Measurements from ENCODE around the gene SLAMF6. TPM values are rescaled to one million over a fixed set of nuclear protein-coding genes. Genes with fewer than 3 reads are reported as not detected.

Gene SLAMF6
- total and polyA plus RNA-seq, 4 donors: 0.76 to 1.2 (median 0.92) TPM

GRCh38 chr1:160455153-160455517, 67.9 kb downstream of the SLAMF6 start:
- no peaks in the 10 kb centered on the region for H3K36me3 ChIP-seq (ENCODE audit: control insufficient read depth in 4 of 4, insufficient read depth in 3 of 4, low read depth in 1 of 4, low read length in 3 of 4)
- H3K9ac ChIP-seq (ENCODE audit: low read depth in 1 of 2, low read length in 2 of 2): no peak overlapping the region
- no peaks in the 10 kb centered on the region for H3K4me1 ChIP-seq (ENCODE audit: control insufficient read depth in 4 of 4, insufficient read depth in 4 of 4, low read length in 3 of 4)
- H3K9me3 ChIP-seq (ENCODE audit: control insufficient read depth in 4 of 4, low read length in 3 of 4): no peaks in the 10 kb centered on the region
- WGBS: 87% methylated on average over 1 of the region's 1 CpG
- H3K27me3 ChIP-seq (ENCODE audit: control insufficient read depth in 4 of 4, insufficient read depth in 4 of 4, low read length in 3 of 4): no peaks in the 10 kb centered on the region
- no peak overlapping the region for H3K27ac ChIP-seq (ENCODE audit: low read depth in 1 of 2, low read length in 2 of 2)
- no peak for TF ChIP-seq REST (IDR thresholded peaks at IDR 0.05)
- DNase-seq (ENCODE audit: low spot score): no peak
- H3K4me3 ChIP-seq (ENCODE audit: low read depth in 1 of 3, low read length in 3 of 3): no peak overlapping the region

- no peak overlapping the region for H3K4me3 ChIP-seq (ENCODE audit: low read depth in 1 of 3, low read length in 3 of 3)
- no peak overlapping the region for H3K9ac ChIP-seq (ENCODE audit: low read depth in 1 of 2, low read length in 2 of 2)
- WGBS: 94% methylated on average over 6 of the region's 6 CpGs
- no peaks in the 10 kb centered on the region for H3K27me3 ChIP-seq (ENCODE audit: control insufficient read depth in 4 of 4, insufficient read depth in 4 of 4, low read length in 3 of 4)
- no peak overlapping the region for H3K27ac ChIP-seq (ENCODE audit: low read depth in 1 of 2, low read length in 2 of 2)
- H3K4me1 ChIP-seq (ENCODE audit: control insufficient read depth in 4 of 4, insufficient read depth in 4 of 4, low read length in 3 of 4): no peaks in the 10 kb centered on the region
- H3K36me3 ChIP-seq (ENCODE audit: control insufficient read depth in 4 of 4, insufficient read depth in 3 of 4, low read depth in 1 of 4, low read length in 3 of 4): no peaks in the 10 kb centered on the region
- DNase-seq (ENCODE audit: low spot score): no peak
- H3K9me3 ChIP-seq (ENCODE audit: control insufficient read depth in 4 of 4, low read length in 3 of 4): no peaks in the 10 kb centered on the region
- no peak for TF ChIP-seq RAD21 (IDR thresholded peaks at IDR 0.05)
- TF ChIP-seq ATF3 (IDR thresholded peaks at IDR 0.05): no peak
- no peak for TF ChIP-seq RXRA (IDR thresholded peaks at IDR 0.05)
Observed at GRCh38 chr1:160454371-160455152, 68.5 kb downstream of the SLAMF6 start.

- Histone ChIP-seq H3K9me3 (ENCODE audit: control insufficient read depth in 4 of 4, low read length in 3 of 4) (no peaks in the 10 kb centered on the region), H3K4me3 (ENCODE audit: low read depth in 1 of 3, low read length in 3 of 3) (no peak overlapping the region), H3K27me3 (ENCODE audit: control insufficient read depth in 4 of 4, insufficient read depth in 4 of 4, low read length in 3 of 4) (no peaks in the 10 kb centered on the region), H3K27ac (ENCODE audit: low read depth in 1 of 2, low read length in 2 of 2) (no peak overlapping the region), H3K4me1 (ENCODE audit: control insufficient read depth in 4 of 4, insufficient read depth in 4 of 4, low read length in 3 of 4) (no peaks in the 10 kb centered on the region), H3K36me3 (ENCODE audit: control insufficient read depth in 4 of 4, insufficient read depth in 3 of 4, low read depth in 1 of 4, low read length in 3 of 4) (no peaks in the 10 kb centered on the region), H3K9ac (ENCODE audit: low read depth in 1 of 2, low read length in 2 of 2) (no peak overlapping the region)
- TF ChIP-seq NR2F2 (IDR thresholded peaks at IDR 0.05) (no peak), YY1 (IDR thresholded peaks at IDR 0.05) (no peak), TAF1 (conservative IDR thresholded peaks at IDR 0.05) (no peak), GABPA (IDR thresholded peaks at IDR 0.05 in 1 of 2, conservative IDR thresholded peaks at IDR 0.05 in 1 of 2) (no peak), ZBTB33 (IDR thresholded peaks at IDR 0.05) (no peak), RAD21 (IDR thresholded peaks at IDR 0.05) (no peak), FOXA2 (IDR thresholded peaks at IDR 0.05) (no peak), FOXA1 (IDR thresholded peaks at IDR 0.05) (no peak), RXRA (IDR thresholded peaks at IDR 0.05) (no peak), REST (IDR thresholded peaks at IDR 0.05) (no peak), MAX (IDR thresholded peaks at IDR 0.05) (no peak), SP1 (IDR thresholded peaks at IDR 0.05) (no peak)
- DNase-seq (ENCODE audit: low spot score): no peak
- WGBS: 85% methylated on average over 7 of the region's 7 CpGs
Observed at GRCh38 chr1:160453443-160453842, 69.6 kb downstream of the SLAMF6 start.

Measured in liver (tissue), 9 donors.